HG03354 (cell line): ENCODE measurements around the gene THOC7.
A peak's percentile ranks its signal among the peaks of the same experiment; 100 is the strongest.

ENCODE experiments used
- ATAC-seq: cut with Tn5 transposase; IDR thresholded peaks from one replicate; pipeline ENCODE4 v1.9.1; 2021; ENCODE audit warnings: mild to moderate bottlenecking; ENCODE audit not compliant: unreplicated experiment, poor library complexity, severe bottlenecking

THOC7 gene

DNA sequence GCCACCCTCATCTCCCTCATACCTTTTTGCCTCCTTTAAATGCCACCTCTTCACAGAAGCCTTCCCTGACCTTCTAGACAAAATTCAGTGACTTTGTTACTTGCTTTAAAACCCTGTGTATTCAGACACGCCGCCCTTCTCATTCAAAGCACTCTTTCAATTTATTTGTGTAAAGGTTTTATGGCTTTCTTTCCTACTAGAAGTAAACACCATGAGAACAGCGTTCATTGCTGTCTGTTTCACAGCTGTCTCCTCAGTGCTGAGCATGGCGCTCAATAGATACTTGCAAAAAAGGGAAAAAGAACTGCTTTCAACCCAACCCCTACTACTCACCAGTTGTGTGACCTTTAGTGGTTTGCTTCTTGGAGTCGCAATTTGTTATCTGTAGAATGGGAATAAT is 17.0 kb upstream of the THOC7 start:
- ATAC-seq, result no peak

DNA sequence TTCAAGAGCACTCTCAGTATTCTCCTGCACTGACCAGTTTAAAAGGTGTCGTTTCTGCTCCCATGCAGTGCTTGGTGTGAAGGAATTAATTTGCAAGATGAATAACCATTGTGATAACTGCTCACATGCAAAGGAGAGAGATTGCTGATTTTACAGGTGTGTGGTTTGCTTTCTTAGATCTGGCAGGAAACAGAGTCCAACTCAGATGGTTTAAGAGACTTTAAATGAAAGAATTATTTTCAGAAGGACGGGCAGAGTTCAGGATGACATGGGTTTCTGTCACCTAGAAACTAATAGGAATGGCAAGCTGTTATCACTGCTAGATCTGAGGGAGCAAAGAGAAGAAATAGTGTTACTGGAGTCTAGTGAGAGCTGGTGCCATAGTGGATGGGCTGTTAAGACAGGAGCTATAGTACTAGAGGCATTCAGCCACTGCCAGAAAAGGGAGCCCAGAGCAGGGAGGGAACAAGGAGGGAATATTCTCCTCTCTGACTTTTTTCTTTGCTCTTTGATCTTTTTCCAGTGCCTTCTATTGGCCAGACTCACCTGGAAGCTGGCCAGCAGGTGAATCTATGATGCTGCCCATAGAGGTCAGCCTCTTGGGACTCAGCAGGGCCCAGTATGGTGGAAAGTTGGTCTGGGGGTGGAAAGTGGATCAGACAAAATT is 14.9 kb upstream of the THOC7 start:
- no peak for ATAC-seq

DNA sequence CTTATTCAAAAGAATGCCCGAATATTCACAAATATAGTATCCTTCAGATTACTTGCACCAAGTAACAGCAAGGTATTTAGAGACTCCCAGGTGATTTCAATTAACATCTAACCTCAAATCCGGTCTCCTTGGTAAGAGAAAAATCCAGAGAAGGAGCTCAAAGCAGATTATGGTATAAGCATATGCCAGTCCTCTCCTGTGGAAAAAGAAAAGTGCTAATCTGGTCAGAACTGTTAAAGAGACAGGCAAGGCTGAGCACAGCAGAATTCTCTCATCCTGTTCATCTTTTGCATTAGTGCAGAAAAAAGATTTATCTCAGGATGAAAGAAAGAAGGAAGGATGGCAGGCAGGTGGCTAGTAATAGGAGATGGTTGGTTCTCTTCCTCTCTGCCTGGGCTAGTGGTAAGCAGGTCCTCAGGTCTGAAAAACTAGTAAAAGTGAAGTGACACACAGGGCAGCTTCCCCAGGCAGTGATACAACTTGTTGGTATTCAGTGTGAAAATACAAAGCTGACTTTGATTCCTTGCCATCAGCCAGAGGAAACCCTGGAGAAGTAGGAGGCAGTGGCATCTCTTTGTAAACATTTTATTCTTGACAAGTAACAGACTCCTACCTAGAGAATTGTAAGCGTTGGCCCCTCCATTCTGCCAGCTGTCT is 14.3 kb upstream of the THOC7 start:
- ATAC-seq, result no peak

DNA sequence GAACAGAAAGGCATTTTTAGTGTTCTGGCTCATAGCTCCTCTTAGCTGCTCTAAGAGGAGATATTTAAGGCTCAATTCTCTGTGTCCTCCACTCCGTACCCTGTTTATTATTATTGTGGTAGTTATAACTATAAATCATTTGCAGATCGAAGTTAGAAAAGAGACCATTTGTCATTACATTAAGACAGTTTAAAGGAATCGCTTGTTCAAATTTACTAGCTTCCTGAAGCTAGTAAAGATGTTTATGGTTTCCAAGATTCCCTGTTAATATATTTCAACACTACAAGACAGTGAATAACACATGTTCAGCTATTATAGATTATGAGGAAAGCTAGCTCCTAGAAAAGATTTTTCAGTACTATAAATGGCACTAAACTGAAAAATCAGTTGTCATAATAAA is 12.7 kb upstream of the THOC7 start:
- ATAC-seq, result no peak

DNA sequence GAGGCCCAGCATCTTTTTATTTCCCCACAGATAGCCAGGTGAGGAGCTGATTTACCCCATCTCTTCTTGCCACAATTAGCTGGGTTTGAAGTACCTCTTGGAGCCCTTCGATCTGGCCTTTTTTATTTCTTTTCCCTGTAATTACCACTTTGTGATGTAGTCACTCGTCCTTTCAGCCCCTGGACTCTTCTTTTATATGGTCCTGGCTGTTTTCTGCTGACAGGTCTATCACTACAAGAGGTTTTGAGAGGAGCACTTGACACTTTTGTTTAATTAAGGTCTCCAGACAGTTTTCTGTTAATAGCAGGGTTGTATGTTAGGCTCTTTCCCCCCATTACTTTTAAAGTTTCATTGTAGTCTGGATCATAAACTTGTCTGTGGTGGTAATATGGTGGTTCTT is 11.9 kb upstream of the THOC7 start:
- no peak for ATAC-seq

DNA sequence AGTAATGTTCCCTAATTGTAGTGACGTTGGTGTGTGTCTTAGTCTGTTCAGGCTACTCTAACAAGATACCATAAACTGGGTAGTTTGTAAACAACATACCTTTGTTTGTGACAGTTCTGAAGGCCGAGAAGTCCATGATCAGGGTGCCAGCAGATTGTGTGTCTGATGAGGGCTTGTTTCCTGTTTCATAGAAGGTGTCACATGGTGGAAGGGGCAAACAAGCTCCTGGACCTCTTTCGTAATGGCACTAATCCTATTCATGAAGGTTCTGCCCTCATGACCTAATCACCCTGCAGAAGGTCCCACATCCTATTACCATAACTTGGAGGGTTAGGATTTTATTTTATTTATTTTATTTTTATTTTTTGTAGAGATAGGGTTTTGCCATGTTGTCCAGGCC is 11.2 kb upstream of the THOC7 start:
- peak; percentile 59 for ATAC-seq

DNA sequence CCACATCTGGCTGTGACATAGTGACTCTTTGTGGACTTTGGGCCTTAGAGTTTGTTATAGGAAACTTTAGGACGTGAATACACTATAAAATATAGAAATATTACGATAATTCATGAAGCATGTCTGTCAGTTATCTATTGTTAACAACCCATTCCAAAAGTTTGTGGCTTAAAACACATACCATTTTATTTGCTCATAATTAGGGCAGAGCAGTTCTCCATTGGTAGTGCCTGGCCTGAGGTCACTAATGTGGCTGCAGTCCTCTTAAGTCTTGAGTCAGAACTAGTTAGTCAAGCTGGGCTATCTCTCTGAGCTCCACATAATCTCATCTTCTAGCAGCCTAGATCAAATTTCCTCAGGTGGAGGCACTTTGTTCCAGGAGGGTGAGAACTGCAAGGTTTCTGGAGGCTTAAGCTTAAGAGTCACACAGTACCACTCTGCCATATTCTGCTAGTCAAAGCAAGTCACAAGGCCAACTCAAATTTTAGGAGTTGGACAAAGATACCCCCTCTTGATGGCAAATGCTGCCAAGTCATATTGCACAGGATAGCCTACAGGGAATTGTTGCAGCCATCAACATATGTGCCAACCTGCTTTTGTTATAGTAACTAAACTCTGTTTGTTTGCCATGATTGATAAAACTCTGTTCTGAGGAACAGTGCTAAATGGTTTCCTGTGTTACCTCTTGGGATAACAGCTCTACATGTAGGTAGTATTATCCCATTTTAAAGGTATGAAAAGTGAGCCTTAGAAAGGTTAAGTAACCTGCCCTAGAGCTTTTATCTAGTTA is 8.7 kb upstream of the THOC7 start:
- no peak for ATAC-seq

DNA sequence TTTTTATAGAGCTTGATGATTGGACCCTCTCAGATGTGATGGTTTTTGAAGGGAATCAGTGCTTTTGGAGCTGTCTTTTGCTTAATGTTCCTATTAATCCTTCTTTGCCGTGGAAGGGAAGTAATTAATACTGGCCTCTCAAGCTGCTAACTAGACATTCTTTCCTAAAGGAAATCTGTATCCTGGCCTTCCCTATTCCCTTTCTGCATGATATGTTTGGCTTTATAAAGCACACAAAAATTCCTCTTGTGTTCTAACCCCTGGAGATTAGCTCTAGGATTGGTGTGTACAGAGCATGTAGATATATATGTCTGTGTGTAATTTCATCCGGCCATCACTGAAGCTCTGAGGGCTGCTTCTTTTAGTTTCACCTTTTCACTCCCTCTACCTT is 7.0 kb upstream of the THOC7 start:
- no peak for ATAC-seq

DNA sequence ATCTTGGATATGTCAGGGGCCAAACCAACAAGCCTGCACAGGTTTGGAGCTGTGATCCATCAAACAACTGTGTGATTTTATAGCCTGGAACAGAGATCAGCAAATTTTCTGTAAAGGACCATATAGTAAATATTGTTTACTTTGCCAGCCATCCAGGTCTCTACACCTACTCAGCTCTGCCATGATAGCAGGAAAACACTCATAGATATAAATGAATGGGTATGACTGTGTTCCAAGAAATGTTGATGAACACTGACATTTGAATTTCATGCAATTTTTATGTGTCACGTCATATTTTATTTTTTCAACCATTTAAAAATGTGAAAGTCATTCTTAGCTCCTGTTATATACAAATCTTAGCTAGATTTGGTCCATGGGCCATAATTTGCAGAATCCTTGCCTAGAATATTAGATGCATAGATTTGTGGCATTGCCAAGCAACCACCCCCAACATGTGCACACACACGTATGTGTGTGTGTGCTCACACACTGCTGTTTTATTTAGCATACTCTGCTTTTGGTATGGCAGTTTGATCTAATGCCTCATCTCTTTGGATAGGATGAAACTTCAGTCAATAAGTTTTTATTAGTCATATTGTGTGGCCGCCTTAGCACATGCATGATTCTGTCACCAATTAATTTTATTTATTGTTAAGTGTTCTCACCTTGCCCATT is 6.5 kb upstream of the THOC7 start:
- no peak for ATAC-seq

DNA sequence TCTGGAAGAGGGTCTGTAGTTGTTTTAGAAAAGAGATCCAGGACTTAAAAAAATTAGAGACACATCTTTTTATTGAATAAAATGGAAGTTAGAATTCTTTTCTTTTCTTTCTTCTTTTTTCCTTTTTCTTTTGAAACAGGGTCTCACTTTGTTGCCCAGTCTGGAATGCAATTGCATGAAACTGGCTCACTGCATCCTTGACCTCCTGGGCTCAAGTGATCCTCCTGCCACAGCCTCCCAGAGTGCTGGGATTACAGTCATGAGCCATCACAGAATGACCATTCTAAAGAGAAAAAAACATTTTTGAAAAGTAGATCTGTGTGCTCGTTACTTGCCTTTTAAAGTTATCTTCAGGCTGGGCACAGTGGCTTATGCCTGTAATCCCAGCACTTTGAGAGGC is 3.6 kb upstream of the THOC7 start:
- ATAC-seq, result no peak

DNA sequence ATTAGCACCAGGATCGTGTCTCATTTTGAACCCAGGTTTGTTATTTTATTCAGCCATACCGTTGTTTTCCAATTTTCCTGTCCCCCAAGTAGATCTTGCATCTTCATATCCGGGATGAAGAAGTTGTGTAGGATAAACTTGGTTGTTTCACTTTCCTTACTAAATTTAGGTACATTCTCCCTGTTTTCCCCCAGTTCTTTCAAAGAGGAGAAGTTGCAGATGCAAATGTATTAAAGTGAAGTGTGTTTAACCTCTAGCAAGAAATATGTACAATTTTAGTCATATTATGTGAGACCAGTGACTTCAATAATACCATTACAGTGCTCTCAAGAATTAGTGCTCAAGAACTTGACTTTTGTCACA is 1.3 kb upstream of the THOC7 start:
- no peak for ATAC-seq

DNA sequence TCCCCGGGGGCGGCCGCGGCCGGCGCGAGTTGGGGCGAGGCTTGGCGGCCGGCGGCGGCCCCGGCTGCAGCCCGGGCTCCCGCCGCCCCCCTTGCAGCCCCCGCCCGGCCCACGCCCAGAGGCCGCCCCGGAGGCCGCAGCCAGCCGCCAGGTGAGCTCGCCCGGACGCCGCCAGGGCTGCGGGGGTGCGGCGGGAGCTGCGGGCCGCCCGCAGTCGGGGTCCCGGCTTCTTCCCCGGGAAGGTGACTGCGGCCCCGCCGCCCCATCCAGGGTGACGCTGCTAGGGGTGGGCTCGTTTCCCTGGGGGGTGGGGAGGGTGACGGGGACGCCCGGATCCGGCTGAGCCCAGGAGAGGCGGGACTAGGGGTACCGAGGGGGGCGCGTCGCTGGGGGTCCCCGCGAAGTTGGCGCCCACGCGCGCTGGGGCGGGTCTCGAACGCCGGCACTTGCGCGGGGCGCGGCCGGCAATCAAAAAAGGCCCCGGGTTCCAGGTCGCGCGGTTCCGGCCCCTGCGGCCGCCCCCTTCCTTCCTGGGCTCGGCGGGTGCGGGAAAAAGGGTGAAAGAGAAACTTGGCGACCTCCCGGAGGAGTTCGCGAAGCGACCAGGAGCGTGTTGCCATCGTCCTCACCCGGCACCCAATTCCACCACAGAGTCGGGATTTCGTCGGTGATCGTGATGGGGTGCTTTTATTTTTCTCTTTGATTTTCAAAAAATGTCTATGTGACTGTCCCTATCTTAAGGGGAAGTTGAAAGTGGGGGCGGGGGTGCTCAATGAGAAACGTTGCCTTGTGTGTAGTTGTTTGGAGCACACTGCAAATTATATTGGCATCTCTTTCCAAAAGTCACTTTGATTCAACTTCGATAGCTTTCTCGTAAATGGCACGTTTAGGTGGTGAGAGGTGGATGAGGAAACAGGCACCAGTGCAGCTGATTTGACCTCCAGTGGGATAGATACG is 681 bp upstream of the THOC7 start:
- ATAC-seq, result peak; percentile 63

DNA sequence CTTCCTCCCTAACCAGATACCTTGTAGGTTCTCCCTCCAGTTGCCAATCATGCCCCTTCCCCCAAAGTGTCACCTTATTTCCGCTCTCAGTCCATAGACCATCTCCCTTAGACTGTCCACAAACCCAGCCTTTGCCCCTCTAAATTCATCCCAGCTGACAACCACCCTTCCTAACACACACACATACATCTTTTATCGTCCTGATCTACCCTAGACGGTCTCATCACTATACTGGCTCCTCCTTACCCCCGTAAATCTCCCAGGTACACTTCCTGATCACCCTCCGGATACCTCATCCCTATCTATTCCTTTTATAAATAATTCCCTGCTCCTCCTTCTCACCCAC is 828 bp downstream of the THOC7 start:
- peak; percentile 5 for ATAC-seq

DNA sequence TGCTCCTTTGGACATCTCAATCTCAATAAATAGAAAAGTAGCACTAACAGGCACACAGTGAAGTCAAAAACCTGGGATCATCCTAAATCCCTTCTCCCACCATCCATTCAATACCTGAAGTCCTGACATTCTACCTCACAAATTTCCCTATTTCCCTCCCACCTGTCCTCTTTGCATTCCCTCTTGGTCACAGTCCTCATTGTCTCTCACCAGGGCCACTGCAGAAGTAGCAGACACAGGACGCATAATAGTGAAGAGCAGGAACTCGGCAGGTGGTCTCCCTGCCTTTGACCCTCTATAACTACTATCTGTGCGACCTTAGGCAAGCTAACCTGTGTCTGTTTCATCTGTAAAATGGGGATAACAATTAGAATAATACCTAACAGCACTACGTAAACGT is 2.3 kb downstream of the THOC7 start:
- ATAC-seq, result no peak

DNA sequence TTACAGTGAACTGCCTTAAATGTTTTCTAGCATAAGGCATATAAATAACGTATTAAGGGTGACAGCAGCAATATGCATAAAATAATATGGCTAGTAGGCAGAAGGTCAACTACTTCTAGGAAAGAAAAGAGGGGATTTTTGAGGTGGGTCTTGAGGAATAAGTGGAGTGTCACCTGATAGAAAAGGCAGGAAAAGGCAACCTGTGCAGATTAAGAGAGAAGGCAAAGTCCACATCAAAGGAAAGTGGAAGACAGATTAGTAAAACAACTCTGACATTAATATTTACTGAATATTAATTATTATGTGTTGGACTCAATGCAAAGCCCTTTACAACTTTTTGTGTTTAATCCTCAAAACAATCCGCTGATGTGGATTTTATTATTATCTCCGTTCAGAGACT is 2.8 kb downstream of the THOC7 start:
- ATAC-seq, result no peak

DNA sequence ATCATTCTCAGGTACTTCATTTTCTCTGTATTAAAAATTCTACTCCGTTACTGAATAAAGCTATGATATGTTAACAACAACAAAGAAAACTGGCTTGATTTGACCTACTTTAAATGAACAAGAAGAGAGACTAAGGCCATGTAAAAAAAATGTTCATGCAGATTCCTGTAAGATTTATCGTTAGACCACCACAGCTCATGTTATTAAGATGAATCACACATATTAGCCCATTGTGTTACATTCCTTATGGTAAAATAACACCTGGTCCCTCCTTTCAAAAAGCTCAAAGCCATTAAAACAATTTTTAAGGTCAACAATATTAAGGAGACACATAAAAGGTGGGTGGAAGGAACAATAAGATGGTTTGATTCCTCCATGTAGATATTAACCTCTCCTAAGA is 6.3 kb downstream of the THOC7 start:
- ATAC-seq, result no peak

DNA sequence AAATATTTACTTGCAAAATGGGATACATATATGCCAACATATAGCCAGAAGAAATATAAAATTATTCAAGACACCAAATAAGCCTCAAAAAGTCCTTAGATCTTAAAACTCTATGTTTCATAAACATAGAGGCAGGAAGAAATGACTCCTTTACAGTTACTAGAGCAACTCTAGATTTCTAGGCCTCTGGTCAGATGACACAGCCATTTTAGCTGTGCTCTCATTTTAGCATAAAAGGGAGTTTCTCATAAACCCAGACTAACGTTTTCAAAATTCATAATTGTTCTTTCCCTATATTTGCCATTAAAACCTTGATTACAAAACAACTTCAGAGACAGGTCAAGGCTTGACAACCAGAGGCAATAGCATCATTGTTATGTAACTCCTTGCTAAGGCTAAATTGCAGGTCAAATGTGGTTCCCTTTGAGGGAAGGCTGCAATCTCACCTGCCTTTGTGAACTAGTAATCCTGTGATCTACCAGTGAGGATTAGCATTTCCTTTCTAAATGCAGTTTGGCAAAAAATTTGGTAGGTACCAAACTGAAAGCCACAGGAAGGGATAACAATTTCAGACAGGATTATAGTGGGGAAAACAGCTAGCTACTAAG is 8.2 kb downstream of the THOC7 start:
- ATAC-seq, result no peak

DNA sequence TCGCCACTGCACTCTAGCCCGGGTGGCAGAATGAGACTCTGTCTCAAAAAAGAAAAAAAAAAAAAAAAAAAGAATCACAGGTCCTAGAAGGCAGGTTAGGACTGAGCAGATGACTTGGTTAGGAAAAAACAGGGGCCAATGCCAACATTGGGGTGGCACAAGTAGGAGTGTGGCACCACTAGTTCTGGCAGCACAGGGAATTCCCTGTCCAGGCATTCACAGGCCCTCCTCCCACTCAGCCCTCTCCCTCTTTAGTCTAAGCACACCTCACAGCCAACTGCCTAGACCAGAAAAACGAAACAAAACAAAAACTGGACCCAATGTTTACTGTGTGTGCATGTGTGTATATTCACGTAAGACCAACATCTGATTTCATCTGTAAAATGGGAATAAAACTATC is 10.5 kb downstream of the THOC7 start:
- ATAC-seq, result no peak

DNA sequence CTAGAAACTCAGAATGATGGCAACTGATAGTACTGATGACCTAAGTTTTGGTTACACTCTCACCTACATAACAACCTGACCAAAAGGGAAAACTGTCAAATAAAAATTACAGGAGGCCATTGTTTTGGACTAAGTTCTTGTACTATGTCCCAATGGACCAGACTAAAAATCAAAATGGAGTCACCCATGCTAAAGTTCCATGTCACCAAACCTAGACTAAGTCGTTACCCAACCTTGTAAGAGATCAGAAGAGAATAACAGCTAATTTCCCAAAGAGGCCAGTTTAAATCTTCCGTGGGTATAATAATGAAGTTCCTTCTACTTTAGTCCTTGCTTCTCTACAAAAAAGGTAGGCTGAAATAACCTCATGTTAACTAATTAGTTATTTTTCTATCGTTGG is 12.3 kb downstream of the THOC7 start:
- ATAC-seq, result no peak
